ENCODE measurements around the gene ZNF138.

The ZNF138 gene

DNA sequence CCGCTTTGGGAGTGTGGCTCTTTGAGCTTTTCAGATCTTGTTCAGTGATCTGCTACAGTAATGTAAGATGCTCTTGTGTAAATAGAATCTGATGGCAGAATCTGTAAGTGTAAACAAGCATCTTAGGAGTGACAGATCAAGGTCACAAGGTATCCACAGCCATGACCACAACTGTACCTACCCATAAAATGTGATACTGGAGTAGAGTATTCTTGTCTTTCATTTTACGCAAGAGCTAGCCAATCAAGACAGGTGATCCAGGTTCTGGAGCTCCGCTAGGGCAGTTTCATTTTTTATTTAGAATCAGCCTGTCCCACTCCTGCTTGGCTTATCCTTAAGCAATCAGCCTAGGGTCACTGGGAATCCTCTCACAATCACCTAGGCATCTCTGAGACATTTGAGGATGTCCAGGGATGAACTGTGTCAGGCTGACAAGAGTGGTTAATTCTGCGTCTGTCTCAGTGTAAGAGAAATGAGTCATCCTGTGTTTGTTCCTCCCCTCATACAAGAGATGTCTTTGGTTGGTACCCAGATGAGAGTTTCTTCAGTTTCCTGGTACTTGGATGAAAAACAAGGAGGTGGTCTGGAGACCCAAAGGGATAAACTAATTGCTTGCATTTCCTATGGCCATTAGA lies 13.6 kb downstream of the ZNF138 start:
- no peak overlapping the region for H2AK5ac ChIP-seq (ENCODE audit: low read depth, low read length)
- H3K14ac ChIP-seq (ENCODE audit: low read length) = no peak overlapping the region
- no peak overlapping the region for H2AFZ ChIP-seq (ENCODE audit: low read length)
- peaks cover 4 to 52% of the 10 kb centered on the region in 2 donors for H3K36me3 ChIP-seq (replicated peaks in 1 of 2; ENCODE audit: control insufficient read depth in 2 of 2, insufficient read depth in 2 of 2, low read length in 2 of 2)
- no peak overlapping the region for H4K91ac ChIP-seq (ENCODE audit: low read depth, low read length, poor library complexity)
- H3K4me1 ChIP-seq (ENCODE audit: control insufficient read depth in 2 of 2, insufficient read depth in 1 of 2, low read depth in 1 of 2, low read length in 2 of 2) = no peaks in the 10 kb centered on the region
- no peak overlapping the region for H3K18ac ChIP-seq (ENCODE audit: low read length)
- no peak overlapping the region for H2BK15ac ChIP-seq (ENCODE audit: low read length)
- WGBS, 2 donors (ENCODE audit: extremely low coverage in 2 of 2, insufficient read length in 2 of 2, insufficient replicate concordance in 1 of 2) = no CpG with 5 or more reads among the region's 4 CpGs
- H3K79me1 ChIP-seq (ENCODE audit: low read depth, low read length) = peaks cover 2% of the 10 kb centered on the region
- no peak overlapping the region for H2BK12ac ChIP-seq (ENCODE audit: low read length)
- H3K27ac ChIP-seq (replicated peaks; ENCODE audit: low read length) = no peak overlapping the region
- H2BK5ac ChIP-seq (ENCODE audit: low read length) = no peak overlapping the region
- no peak overlapping the region for H4K8ac ChIP-seq (ENCODE audit: low read depth, low read length)
- no peak for DNase-seq (ENCODE audit: low spot score)
- no peak overlapping the region for H2BK120ac ChIP-seq (ENCODE audit: low read depth, low read length)
- peaks cover 10 to 33% of the 10 kb centered on the region in 2 donors for H3K9me3 ChIP-seq (replicated peaks in 1 of 2; ENCODE audit: control insufficient read depth in 2 of 2, insufficient read depth in 1 of 2, low read depth in 1 of 2, low read length in 2 of 2)
- H3K4me3 ChIP-seq (ENCODE audit: low read length in 2 of 2) = no peak overlapping the region
- no peak overlapping the region for H3K4ac ChIP-seq (ENCODE audit: low read length)
- no peak overlapping the region for H3K23ac ChIP-seq (ENCODE audit: low read depth, low read length, poor library complexity)
- no peaks in the 10 kb centered on the region for H3K27me3 ChIP-seq (ENCODE audit: control insufficient read depth in 3 of 3, insufficient read depth in 3 of 3, low read depth in 1 of 3, low read length in 3 of 3)
- H3K9ac ChIP-seq (ENCODE audit: low read depth, low read length, poor library complexity) = no peak overlapping the region
- no peak overlapping the region for H3K4me2 ChIP-seq (ENCODE audit: insufficient read depth, low read length, poor library complexity, severe bottlenecking)

DNA sequence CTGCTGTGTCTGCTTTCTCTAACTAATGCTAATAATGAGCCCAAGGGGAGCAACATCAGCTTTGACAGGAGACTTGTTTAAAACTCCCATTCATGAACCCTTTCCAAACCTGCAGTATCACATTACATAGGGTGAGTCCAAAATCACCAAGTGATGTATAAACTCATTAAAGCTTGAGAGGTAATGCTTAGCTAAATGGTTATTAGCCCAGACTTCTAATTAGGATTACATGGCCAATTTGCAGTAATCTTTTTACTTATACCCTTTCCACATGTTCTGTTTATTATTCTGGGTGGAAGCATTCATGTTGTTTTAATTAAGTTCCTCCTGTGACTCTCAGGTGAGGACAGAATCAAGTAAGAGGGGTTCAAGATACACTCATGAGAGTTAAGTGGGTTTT lies 17.5 kb downstream of the ZNF138 start:
- no peak for DNase-seq (ENCODE audit: low spot score)
- Histone ChIP-seq H2BK15ac (ENCODE audit: low read length) (no peak overlapping the region), H3K9me3 (replicated peaks in 1 of 2; ENCODE audit: control insufficient read depth in 2 of 2, insufficient read depth in 1 of 2, low read depth in 1 of 2, low read length in 2 of 2) (peaks cover 3 to 24% of the 10 kb centered on the region in 2 donors), H2AK5ac (ENCODE audit: low read depth, low read length) (no peak overlapping the region), H3K27me3 (ENCODE audit: control insufficient read depth in 3 of 3, insufficient read depth in 3 of 3, low read depth in 1 of 3, low read length in 3 of 3) (no peaks in the 10 kb centered on the region), H4K91ac (ENCODE audit: low read depth, low read length, poor library complexity) (no peak overlapping the region), H3K23ac (ENCODE audit: low read depth, low read length, poor library complexity) (no peak overlapping the region), H3K4me3 (ENCODE audit: low read length in 2 of 2) (no peak overlapping the region), H3K36me3 (replicated peaks in 1 of 2; ENCODE audit: control insufficient read depth in 2 of 2, insufficient read depth in 2 of 2, low read length in 2 of 2) (peaks cover 2 to 55% of the 10 kb centered on the region in 2 donors), H3K18ac (ENCODE audit: low read length) (no peak overlapping the region), H3K4me1 (ENCODE audit: control insufficient read depth in 2 of 2, insufficient read depth in 1 of 2, low read depth in 1 of 2, low read length in 2 of 2) (no peaks in the 10 kb centered on the region), H3K14ac (ENCODE audit: low read length) (no peak overlapping the region), H2AFZ (ENCODE audit: low read length) (no peak overlapping the region), H3K4ac (ENCODE audit: low read length) (no peak overlapping the region), H3K27ac (replicated peaks; ENCODE audit: low read length) (no peak overlapping the region), H3K9ac (ENCODE audit: low read depth, low read length, poor library complexity) (no peak overlapping the region), H4K8ac (ENCODE audit: low read depth, low read length) (no peak overlapping the region), H3K79me1 (ENCODE audit: low read depth, low read length) (no peaks in the 10 kb centered on the region), H2BK12ac (ENCODE audit: low read length) (no peak overlapping the region), H2BK120ac (ENCODE audit: low read depth, low read length) (no peak overlapping the region), H2BK5ac (ENCODE audit: low read length) (no peak overlapping the region), H3K4me2 (ENCODE audit: insufficient read depth, low read length, poor library complexity, severe bottlenecking) (no peak overlapping the region)

- Histone ChIP-seq H2BK15ac (ENCODE audit: low read length) (no peak overlapping the region), H2AFZ (ENCODE audit: low read length) (no peak overlapping the region), H3K36me3 (replicated peaks in 1 of 2; ENCODE audit: control insufficient read depth in 2 of 2, insufficient read depth in 2 of 2, low read length in 2 of 2) (peaks cover 0 to 61% of the 10 kb centered on the region in 2 donors), H4K8ac (ENCODE audit: low read depth, low read length) (no peak overlapping the region), H2BK120ac (ENCODE audit: low read depth, low read length) (no peak overlapping the region), H3K27ac (replicated peaks; ENCODE audit: low read length) (no peak overlapping the region), H2BK5ac (ENCODE audit: low read length) (no peak overlapping the region), H4K91ac (ENCODE audit: low read depth, low read length, poor library complexity) (no peak overlapping the region), H2BK12ac (ENCODE audit: low read length) (no peak overlapping the region), H3K4ac (ENCODE audit: low read length) (no peak overlapping the region), H3K14ac (ENCODE audit: low read length) (no peak overlapping the region), H3K4me1 (ENCODE audit: control insufficient read depth in 2 of 2, insufficient read depth in 1 of 2, low read depth in 1 of 2, low read length in 2 of 2) (no peaks in the 10 kb centered on the region), H3K23ac (ENCODE audit: low read depth, low read length, poor library complexity) (no peak overlapping the region), H3K9ac (ENCODE audit: low read depth, low read length, poor library complexity) (no peak overlapping the region), H3K4me3 (ENCODE audit: low read length in 2 of 2) (no peak overlapping the region), H3K4me2 (ENCODE audit: insufficient read depth, low read length, poor library complexity, severe bottlenecking) (no peak overlapping the region), H3K9me3 (replicated peaks in 1 of 2; ENCODE audit: control insufficient read depth in 2 of 2, insufficient read depth in 1 of 2, low read depth in 1 of 2, low read length in 2 of 2) (peaks cover 0 to 29% of the 10 kb centered on the region in 2 donors), H3K79me1 (ENCODE audit: low read depth, low read length) (no peaks in the 10 kb centered on the region), H3K27me3 (ENCODE audit: control insufficient read depth in 3 of 3, insufficient read depth in 3 of 3, low read depth in 1 of 3, low read length in 3 of 3) (no peaks in the 10 kb centered on the region), H2AK5ac (ENCODE audit: low read depth, low read length) (no peak overlapping the region), H3K18ac (ENCODE audit: low read length) (no peak overlapping the region)
- no CpG with 5 or more reads among the region's 1 CpG for WGBS, 2 donors (ENCODE audit: extremely low coverage in 2 of 2, insufficient read length in 2 of 2, insufficient replicate concordance in 1 of 2)
- DNase-seq (ENCODE audit: low spot score) = no peak
These were observed 36.7 kb downstream of the ZNF138 start for GRCh38 chr7:64830926-64831325.

DNA sequence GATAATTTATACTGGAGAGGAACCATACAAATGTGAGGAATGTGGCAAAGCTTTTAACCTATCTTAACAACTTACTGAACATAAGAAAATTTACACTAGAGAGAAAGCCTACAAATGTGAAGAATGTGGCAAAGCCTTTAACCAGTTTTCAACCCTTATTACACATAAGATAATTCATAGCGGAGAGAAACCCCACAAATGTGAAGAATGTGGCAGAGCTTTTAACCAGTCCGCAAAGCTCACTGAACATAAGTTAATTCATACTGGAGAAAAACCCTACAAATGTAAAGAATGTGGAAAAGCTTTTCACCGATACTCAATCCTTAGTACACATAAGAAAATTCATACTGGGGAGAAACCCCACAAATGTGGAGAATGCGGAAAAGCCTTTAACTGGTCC lies 37.9 kb downstream of the ZNF138 start:
- Histone ChIP-seq H3K9me3 (replicated peaks in 1 of 2; ENCODE audit: control insufficient read depth in 2 of 2, insufficient read depth in 1 of 2, low read depth in 1 of 2, low read length in 2 of 2) (peaks cover 0 to 29% of the 10 kb centered on the region in 2 donors), H2AK5ac (ENCODE audit: low read depth, low read length) (no peak overlapping the region), H3K23ac (ENCODE audit: low read depth, low read length, poor library complexity) (no peak overlapping the region), H3K9ac (ENCODE audit: low read depth, low read length, poor library complexity) (no peak overlapping the region), H4K91ac (ENCODE audit: low read depth, low read length, poor library complexity) (no peak overlapping the region), H3K14ac (ENCODE audit: low read length) (no peak overlapping the region), H3K4me2 (ENCODE audit: insufficient read depth, low read length, poor library complexity, severe bottlenecking) (no peak overlapping the region), H3K4me3 (ENCODE audit: low read length in 2 of 2) (no peak overlapping the region), H3K27ac (replicated peaks; ENCODE audit: low read length) (no peak overlapping the region), H3K4me1 (ENCODE audit: control insufficient read depth in 2 of 2, insufficient read depth in 1 of 2, low read depth in 1 of 2, low read length in 2 of 2) (no peaks in the 10 kb centered on the region), H2BK120ac (ENCODE audit: low read depth, low read length) (no peak overlapping the region), H3K79me1 (ENCODE audit: low read depth, low read length) (no peaks in the 10 kb centered on the region), H2BK15ac (ENCODE audit: low read length) (no peak overlapping the region), H2BK5ac (ENCODE audit: low read length) (no peak overlapping the region), H2AFZ (ENCODE audit: low read length) (no peak overlapping the region), H3K18ac (ENCODE audit: low read length) (no peak overlapping the region), H3K27me3 (ENCODE audit: control insufficient read depth in 3 of 3, insufficient read depth in 3 of 3, low read depth in 1 of 3, low read length in 3 of 3) (no peaks in the 10 kb centered on the region), H2BK12ac (ENCODE audit: low read length) (no peak overlapping the region), H3K36me3 (replicated peaks in 1 of 2; ENCODE audit: control insufficient read depth in 2 of 2, insufficient read depth in 2 of 2, low read length in 2 of 2) (peaks cover 0 to 60% of the 10 kb centered on the region in 2 donors), H4K8ac (ENCODE audit: low read depth, low read length) (no peak overlapping the region), H3K4ac (ENCODE audit: low read length) (no peak overlapping the region)
- no CpG with 5 or more reads among the region's 4 CpGs for WGBS, 2 donors (ENCODE audit: extremely low coverage in 2 of 2, insufficient read length in 2 of 2, insufficient replicate concordance in 1 of 2)
- DNase-seq (ENCODE audit: low spot score) = no peak

All from neuronal stem cell (in vitro differentiated cells).